Activated CD8-positive, alpha-beta memory T cell treated with anti-CD3 and anti-CD28 coated beads for 24 hours (primary cell): ENCODE data around the gene ALK.

Experiments used
- DNase-seq: peaks from one replicate; pipeline ENCODE4 v3.0.0-alpha.2; 2020

The ALK gene

DNA sequence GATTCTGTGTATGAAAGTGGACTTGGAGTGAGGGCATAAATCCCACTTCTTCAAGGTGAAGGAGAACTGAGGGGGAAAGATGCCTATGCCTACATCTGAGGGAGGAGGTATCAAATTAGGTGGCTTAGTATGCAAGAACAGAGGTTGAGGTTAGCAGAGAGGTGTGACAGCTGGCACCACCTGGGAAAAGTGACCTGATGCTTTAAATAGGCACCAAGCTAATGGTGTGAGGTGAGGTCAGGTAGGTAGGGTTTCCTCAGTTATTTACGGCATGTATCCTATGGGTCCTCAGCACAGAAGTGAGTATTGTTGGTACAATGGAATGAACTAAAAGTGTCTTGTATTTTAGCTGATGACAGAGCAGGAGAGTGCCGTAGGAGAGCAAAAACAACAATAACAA, 439.0 kb downstream of the ALK start:
- DNase-seq: no peak

DNA sequence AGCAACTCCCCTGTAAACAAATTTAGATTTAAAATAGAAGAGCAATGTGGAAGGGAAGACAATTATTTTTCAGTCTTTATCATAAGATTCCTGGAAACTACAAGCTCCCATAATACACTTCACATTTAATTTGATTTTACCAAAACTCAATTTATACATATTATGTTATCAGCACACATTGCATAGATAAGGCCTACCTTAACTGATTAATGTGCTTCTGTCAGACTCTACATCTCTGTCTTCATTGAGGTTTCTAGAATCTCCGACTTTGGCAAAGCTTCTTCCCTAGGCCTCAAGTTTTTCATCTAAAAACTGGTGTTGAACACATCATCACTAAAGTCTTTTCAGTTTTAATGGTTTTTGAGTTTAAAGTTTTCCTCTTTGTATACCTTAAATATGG, 440.1 kb downstream of the ALK start:
- no peak for DNase-seq

DNA sequence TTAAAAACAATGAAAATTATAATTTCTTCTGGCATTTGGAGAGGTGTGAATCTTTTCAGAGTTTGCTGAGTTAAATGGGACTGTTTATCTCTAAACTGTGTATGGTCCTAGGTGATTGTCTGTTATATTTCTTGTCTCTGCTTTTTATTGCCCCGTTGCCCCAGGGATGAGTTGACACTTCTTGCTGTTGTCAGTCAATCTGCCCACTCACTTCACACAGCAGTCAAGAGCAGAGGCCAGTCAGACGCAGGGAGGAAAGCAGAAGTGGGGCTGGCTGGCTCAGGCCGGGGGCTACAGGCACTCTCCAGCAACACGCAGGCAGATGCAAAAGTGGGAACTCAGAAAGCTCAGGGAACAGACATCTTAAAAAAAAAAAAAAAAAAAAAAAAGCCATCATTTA, 441.0 kb downstream of the ALK start:
- DNase-seq: no peak

DNA sequence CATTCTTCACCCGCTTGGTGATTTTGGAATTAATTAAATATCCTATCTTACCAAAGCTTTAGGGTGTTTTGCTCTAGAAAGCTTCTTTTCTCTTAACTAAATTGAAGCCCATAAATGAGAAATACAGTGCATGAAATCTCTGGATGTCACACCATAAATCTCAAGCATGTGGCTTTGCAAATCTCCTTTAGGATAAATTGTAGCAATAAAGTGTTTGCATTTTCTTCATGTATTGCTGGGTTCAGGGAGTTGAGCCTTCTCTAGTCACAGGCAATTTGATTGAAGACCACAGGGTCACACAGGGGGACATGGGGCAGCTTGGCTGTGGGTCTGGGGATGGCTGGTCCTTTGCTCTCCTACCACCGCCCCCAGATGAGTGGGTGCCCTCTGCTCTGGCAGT, 442.0 kb downstream of the ALK start:
- no peak for DNase-seq

DNA sequence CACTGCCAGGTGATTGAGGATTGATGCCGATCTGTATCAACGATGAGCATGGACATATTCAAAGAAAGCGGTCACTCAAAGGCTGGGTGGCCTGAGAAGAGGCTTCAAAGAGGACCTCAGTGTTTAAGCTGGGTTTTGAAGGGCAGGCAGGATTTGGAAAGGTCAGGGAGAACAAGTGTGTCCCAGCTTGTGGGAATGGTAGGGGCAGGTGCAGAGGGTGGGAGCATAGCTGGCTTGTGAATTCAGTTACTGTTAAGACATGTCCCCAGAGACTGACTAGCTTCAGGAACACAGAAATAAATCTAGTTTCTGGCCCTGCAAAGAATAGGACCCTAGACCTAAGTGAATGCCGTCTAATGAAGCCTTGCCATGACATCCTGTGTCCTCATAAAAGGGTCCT, 442.7 kb downstream of the ALK start:
- DNase-seq: no peak

DNA sequence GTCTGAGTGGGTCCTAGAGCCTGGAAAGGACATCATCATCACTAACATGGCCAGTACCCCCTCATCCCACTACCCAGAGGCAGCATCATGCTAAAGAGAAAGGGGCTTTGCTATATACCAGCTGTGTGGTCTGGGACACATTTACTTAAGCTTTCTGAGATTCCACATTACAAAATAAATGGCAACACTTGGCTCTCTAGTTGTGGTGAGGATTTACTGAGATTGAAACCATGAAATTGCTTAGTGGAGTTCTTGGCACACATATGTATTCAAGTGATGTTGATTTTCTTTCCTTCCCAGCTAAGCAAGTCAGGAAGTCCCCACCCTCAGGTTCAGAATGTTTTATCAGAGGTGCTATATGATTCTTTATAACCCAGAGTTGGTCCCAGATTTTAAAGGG, 444.2 kb downstream of the ALK start:
- DNase-seq: no peak

DNA sequence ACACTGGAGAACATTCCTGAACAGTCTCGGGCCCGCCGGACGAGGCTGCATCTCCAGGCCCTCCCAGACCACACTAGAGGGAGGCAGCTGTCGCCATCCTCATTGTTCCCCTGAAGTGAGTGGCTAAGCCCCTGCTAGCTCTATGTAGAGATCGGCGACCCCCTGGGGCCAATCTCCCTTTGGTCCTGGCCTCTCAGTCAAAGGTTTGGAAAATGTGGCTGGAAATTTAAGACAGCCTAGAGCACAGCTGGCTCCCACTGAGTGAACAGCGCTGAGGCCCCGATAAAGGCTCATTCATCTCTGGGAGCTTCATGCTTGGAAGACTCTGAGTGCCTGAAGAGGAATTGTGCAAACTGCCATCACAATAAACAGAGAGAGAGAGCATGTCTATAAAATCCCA, 445.9 kb downstream of the ALK start:
- DNase-seq: no peak

DNA sequence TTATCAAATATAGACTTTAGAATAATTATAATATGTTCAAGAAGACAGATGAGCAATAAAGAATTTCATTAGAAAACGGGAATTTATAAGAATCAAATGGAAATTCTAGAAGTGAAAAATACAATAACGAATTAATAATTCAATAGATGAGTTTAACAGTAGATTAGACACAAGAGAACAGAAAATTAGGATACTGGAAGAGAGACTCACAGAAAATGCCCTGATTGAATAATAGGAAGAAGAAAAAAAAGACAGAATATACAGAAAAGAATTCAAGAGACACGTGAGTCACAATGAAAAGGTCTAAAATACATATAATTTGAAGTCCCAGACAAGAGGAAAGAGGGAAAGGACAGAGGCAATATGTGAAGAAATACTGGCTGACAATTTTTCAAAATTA, 451.4 kb downstream of the ALK start:
- DNase-seq: no peak

DNA sequence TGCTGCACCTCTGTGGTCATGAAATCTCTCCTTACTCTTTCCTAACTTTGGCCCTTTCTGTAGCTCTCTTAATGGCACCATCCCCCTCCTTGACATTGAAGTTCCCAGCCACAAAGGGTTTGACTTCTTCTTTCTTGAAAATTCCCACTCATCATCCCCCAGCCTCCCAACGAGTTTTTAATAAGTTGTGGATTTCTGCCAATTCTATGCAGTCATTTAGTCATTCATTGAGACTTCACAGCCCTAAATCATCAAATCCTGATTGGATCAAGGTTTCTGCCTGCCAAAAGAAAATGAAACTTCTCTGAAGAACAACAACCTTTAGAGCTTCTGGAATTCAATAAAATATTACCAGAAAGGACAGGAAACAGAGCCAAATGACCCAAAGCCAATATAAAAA, 451.9 kb downstream of the ALK start:
- no peak for DNase-seq

DNA sequence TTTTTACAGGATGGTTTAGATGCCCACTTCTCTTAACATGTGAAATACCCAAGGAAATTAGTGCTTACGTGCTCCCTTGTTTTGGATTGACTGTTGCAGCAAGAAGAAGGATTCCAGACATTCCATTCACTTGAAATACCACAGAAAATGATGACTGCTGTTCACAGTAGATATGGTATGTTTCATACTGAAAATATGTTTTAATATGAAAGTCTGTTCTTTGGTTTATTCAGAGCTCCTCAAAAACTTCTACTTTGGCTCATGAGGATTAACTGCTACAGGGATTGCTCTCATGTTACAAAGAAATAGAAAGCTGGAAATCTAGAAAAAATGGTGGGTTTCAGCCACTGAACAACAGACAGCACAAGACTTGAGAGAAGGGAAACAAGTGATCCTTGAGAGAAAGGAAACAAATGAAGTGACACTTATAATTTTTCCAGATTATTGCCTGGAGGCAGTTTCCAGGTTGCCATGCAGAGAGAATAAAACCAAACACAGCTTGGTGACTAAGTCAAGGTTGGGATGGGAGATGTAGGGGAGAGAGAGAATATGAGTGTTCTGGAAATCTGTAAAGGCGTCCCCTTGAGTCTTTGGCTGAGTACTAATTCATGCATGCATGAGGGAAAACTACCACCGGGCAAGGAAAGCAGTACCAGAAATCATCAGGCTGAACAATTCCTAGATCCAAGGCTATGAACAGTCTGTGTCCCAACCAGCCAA, 458.0 kb downstream of the ALK start:
- no peak for DNase-seq

DNA sequence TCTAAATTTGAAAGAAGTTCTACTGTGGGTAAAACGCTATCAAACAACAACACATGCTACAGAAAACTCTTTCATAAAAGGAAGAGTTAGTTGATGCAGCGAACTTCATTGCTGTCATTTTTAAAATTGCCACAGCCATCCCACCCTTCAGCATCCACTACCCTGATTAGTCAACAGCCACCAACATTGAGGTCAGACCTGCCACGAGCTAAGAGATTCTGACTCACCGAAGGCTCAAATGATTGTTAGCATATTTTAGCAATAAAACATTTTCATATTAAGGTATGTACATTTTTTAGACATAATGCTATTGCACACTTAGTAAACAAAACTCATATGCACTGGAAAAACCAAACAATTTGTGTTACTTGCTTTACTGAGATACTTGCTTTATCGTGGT, 459.1 kb downstream of the ALK start:
- DNase-seq: no peak

DNA sequence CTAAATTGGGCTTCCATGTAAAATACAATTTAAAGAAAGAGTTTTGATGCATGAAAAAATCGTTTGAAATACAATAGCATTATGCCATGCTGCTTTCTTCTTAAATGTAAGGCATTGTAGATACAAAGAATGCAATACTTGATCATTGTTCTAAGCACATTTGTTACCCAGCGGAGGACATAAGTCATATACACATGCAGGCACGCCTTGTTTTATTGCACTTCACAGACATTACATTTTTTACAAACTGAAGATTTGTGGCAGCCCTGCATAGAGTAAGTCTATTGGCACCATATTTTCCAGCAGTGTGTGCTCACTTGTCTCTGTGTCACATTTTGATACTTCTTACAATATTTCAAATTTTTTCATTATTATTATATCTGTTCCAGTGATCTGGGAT, 461.2 kb downstream of the ALK start:
- DNase-seq: no peak

DNA sequence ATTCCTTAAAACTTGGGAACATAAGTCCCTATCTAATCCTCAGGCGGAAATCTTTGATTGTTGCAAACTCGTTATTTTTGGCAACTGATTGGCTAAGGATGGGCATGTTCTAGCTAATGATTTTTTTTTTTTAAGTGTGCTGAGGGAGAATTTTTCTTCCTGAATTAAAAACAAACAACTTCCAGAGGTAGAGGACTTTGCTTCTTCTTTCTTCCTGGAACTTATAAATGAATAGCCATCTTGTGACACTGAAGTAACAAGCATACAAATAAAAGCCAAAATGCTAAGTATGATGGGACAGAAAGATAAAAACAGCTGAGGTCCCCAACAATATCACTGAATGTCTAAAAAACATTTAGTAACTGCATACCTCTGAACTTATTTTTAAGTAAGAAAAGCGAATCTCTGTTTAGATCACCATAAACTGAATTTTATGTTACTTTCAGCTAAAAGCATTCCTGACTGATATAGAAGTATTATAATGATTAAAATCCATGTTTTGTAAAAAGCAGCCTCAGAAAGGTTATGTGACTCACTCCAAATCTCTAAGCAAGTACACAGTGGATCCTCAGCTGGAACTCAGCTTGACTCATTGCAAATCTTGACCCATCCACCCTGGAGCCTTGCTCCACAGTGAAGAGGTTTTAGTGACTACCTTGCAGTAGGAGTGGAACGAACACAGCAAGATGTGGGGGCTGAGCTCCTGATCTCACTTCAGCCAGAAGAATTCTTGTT, 461.8 kb downstream of the ALK start:
- DNase-seq: no peak

DNA sequence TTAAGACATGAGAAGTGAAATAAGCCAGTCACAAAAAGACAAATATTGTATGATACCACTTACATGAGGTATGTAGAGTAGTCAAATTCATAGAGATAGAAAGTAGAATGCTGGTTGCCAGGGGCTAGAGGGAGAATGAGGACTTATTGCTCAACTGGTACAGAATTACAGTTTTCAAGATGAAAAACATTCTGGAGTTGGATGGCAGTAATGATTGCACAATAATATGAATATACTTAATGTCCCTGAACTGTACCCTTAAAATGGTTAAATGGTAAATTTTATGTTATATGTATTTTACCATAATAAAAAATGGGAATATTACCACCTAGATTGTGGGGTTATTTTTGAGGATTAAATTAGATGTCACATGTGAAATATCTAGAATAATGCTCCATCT, 465.0 kb downstream of the ALK start:
- DNase-seq: no peak

DNA sequence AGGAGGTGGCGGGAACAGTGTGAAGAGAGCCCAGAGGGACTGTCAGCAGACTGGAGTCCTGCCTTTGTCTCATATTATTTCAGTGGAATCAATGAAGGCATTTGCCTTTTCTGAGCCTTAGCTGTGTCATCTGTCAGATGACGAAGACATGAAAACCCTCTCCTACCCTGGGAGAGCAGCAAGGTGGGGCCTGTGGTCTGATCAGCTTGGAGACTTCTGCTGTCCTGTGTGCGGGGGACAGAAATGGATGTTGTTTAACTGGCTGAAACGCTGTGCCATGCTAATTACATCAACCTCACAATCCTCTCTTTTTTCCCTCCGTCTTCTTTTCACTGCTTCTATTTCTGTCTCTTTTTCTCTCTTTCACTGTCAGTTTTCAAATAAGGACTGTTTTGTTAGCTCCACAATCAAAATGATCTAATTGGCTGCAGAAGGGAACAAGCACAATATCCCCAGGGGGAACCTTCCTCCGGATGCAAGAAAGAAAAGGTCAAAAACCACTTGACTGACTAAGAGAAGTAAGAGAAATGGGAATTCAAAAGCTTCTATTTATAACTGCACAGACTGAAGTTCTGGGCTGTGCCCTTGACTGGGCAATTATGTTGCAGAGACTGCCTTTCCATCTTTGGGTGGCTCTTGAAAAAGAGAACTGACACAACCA, 466.1 kb downstream of the ALK start:
- DNase-seq: no peak

DNA sequence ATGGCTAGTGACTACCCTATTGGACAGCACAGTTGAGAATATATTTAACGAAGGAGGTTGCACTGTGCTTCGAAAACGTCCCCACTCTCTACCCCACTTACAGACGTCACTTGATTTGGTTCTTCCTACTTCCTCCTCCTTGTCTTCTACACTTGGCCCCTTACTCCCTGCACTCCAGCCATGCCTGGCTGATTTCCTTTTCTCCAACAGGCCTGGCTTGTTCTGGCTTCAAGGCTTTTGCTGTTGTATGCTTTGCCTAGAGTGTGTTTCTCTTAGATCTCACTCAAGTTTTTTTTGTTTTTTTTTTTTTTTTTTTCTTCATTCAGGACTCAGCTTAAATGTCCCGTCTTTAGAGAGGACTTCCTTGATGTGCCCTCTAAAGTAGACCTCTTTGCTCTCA, 469.4 kb downstream of the ALK start:
- DNase-seq: no peak

DNA sequence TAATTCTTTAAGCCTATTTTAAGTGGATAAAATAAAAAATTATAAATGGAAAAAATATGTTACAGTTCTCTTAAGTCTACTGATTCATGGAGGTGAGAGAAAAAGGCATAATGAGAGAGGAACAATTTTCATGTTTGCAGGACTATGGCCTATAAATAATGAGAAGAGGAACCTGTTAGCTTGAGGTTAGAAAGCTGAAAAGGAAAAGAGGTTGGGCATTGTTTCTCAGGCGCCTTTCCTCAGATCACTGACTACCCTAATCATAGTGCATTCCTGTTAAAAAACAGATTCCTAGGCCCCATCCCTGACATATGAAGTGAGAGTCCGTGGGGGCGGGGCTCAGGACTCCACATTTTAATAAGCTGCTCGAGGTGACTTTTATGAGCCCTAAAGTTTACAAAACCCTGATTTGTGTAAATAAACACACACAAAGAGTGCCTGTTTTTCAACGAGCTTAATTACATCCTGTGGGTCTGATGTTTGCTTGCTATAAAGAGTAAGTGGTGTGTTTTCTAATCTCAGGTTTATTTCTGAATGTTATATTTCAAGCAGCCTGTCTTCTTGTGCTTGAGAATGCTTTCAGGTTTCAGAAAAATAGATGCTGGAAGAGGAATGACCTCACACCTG, 470.7 kb downstream of the ALK start:
- DNase-seq: no peak

DNA sequence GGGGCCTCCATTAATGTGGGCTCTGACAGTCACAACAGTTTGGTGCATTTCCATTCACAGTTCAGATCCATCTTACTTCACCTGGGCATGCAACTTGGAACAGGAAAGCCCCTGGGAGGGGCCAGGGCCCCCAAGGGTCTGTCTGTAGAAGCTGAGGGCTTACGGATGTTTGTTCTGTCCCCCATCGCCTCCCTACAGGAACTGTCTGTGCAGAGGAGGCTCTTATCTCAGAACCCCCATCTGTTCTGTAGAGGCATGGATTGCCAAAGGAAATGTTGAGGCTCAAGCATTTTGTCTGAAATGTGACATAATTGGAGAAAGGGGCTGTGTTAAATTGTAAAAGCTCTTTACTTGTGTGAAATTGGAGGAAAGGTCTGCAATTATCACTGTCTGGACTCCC, 471.9 kb downstream of the ALK start:
- no peak for DNase-seq

DNA sequence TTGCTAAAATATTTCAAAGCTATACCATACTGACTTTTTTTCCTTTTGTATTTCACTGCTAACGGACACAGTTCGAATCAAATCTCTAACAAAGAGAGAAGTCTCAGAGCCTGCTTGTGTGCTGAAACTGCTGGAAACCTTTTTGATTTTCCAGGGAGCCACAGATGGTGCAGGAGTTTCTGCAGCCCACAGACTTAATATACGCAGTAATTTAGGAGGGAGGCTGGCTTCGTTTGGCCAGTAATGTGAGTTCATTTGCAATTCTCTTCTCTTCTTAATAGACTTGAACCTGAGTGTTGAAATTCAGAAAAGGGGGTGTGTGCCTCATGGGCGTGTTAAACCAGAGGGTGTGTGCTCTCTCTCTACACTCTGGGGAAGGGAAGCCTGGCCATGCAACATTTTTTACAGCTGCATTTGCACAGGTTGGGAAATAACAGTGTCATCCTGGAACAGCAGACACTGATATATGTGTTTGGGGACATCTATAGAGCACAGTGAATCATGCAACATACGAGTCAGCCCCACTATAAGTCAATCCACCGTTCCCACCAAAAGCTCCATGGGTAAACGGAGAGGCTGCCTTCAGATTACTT, 473.2 kb downstream of the ALK start:
- no peak for DNase-seq

DNA sequence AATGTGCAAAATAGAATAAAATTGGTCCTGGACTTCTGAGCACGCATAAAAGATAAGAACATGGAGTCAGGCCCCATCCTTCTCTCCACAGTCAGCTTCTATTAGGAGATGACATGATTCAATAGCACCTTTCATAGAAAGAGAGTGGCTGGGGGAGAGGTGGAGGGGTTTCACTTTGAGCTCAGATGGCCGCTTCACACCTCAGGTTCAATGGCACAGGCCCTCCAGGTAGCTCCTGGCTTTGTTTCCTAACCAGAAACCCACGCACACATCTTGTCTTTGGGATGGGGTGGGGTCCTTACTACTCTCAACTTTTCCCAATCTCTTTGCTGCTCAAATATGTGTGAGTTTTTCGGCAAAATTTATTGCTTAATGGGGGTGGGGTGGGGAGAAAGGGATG, 473.9 kb downstream of the ALK start:
- no peak for DNase-seq

DNA sequence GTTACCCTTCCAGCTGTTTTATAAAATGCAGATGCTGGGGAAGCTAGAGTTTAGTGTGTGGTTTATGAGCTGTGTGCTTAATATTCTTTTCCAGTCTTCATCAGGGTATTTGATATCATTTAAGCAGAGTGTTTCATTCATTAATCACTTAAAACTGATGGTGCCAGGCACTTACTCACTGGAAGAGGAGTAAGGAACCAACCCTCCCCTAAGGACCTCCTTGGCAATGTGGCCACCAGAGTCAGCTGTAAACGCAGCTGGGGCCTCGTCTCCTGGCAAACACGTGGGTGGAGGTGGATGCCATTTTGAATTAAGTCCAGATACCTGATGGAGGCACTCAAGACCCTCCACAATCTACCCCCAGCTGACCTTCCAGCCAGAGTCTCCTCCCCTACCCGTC, 474.5 kb downstream of the ALK start:
- DNase-seq: no peak

DNA sequence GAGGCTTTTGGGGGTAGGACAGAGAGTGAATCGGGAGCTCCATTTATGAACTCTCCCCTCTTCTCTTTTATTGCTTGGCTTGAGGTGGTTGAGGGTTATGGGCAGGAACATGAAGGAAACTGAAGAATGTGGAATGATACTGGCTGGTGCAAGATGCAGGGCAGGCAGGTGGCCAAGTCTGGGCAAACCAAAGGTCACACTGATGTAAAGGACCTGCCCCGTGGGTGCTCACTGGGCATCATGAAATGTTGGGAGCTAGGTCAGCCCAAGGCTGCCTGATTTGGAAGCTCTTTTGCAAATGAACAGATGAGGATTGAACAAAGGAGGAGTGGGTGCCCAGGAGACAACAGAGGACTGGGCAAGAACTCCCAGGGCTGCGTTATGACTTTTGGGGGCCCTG, 477.2 kb downstream of the ALK start:
- DNase-seq: no peak

DNA sequence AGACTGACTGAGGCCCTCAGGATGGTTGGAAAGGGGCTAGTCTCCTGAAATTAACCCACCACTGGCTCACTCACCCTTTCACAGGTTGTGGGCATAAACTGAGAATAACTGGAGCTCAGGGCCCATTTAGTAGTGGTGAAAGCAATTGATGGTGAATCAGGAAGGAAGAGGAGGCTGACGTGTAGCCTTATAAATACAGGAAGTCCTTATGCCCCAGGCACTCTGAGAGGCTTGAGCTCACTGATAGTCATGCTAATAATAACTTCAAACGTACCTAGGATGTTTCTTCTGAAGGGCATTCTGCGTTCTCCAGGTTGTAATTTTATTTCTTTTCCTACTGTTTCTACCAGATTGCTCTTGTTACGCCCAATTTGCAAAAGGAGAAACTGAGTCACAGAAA, 477.8 kb downstream of the ALK start:
- no peak for DNase-seq

DNA sequence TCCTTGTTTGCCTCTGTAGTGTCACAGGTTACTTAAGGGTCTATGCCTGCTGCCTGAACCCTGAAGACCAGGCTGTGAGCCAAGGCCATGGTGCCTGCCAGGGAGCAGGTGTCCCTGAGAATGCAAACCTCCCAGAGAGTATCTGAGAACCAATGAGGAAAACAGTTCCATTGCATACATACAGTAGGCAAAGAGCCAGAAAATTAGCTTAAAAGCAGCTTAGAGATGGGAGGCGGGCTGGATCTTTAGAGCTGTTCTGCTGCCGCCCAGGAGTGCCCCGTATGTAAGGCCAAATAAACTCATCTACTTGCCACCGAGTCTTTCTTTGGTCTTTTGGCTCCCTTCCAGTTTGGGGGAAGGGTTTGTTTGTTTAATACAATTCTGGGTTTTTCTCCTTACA, 478.2 kb downstream of the ALK start:
- no peak for DNase-seq
